GM23338 (cell line): ENCODE measurements around the gene SIRT3. TPM values are rescaled to one million over a fixed set of nuclear protein-coding genes. Genes with fewer than 3 reads are reported as not detected.
A peak's percentile ranks its signal among the peaks of the same experiment; 100 is the strongest.

Experiments used
- ATAC-seq: fragments of 200-7000 bp; cut with Tn5 transposase; 3 replicates; pipeline ENCODE4 v1.9.1; 2020
- DNase-seq: peaks from one replicate; pipeline ENCODE4 v3.0.0-alpha.2; 2015; ENCODE audit warnings: low spot score
- H2AFZ ChIP-seq: fragments of 200-600 bp; sonication (generic); 2 replicates; pipeline ENCODE4 v1.8.0; 2016; ENCODE audit warnings: antibody characterized with exemption, mild to moderate bottlenecking, moderate library complexity
- H3F3A ChIP-seq: fragments of 200-600 bp; sonication (generic); replicated peaks from 2 replicates; pipeline ENCODE4 v1.8.0; 2017; ENCODE audit warnings: antibody characterized with exemption, mixed run types, low read depth
- H3K27ac ChIP-seq: fragments of 200-600 bp; sonication (generic); 2 replicates; pipeline ENCODE4 v1.6.1; 2016; ENCODE audit warnings: low read depth
- H3K27me3 ChIP-seq: fragments of 200-600 bp; sonication (generic); 2 replicates; pipeline ENCODE4 v1.8.0; 2016; ENCODE audit warnings: mild to moderate bottlenecking, mixed run types, moderate library complexity; ENCODE audit not compliant: insufficient read depth
- H3K36me3 ChIP-seq: fragments of 200-600 bp; sonication (generic); 2 replicates; pipeline ENCODE4 v1.8.0; 2016; ENCODE audit warnings: mild to moderate bottlenecking; ENCODE audit not compliant: insufficient read depth
- H3K4me1 ChIP-seq: fragments of 200-600 bp; sonication (generic); 2 replicates; pipeline ENCODE4 v1.8.0; 2016; ENCODE audit warnings: mild to moderate bottlenecking, moderate library complexity; ENCODE audit not compliant: insufficient read depth
- H3K4me2 ChIP-seq: fragments of 200-600 bp; sonication (generic); 2 replicates; pipeline ENCODE4 v1.7.1; 2017; ENCODE audit warnings: mixed run types
- H3K4me3 ChIP-seq: fragments of 200-600 bp; sonication (generic); 2 replicates; pipeline ENCODE4 v1.6.1; 2016; ENCODE audit warnings: mixed run types
- H3K79me2 ChIP-seq: fragments of 200-600 bp; sonication (generic); replicated peaks from 2 replicates; pipeline ENCODE4 v1.8.0; 2017; ENCODE audit warnings: mild to moderate bottlenecking; ENCODE audit not compliant: insufficient read depth
- H3K9me2 ChIP-seq: fragments of 200-600 bp; sonication (generic); 2 replicates; pipeline ENCODE4 v1.8.0; 2017; ENCODE audit not compliant: insufficient read depth
- H4K20me1 ChIP-seq: fragments of 200-600 bp; sonication (generic); replicated peaks from 2 replicates; pipeline ENCODE4 v1.8.0; 2017; ENCODE audit warnings: mild to moderate bottlenecking; ENCODE audit not compliant: insufficient read depth
- H3K27ac Mint-ChIP-seq: 2 replicates; pipeline ENCODE4 v1.8.0; 2020; ENCODE audit warnings: inconsistent platforms, mild to moderate bottlenecking, moderate library complexity, mixed read lengths
- H3K27me3 Mint-ChIP-seq: 3 replicates; pipeline ENCODE4 v1.8.0; 2022; ENCODE audit warnings: low read depth, mild to moderate bottlenecking, moderate library complexity, mixed read lengths, inconsistent platforms; ENCODE audit not compliant: insufficient read depth, poor library complexity
- H3K36me3 Mint-ChIP-seq: 3 replicates; pipeline ENCODE4 v1.8.0; 2021; ENCODE audit warnings: low read depth, mild to moderate bottlenecking, inconsistent platforms, moderate library complexity, mixed read lengths
- H3K4me1 Mint-ChIP-seq: 3 replicates; pipeline ENCODE4 v1.8.0; 2020; ENCODE audit warnings: mild to moderate bottlenecking, inconsistent platforms, mixed read lengths
- H3K4me3 Mint-ChIP-seq: 3 replicates; pipeline ENCODE4 v1.8.0; 2021; ENCODE audit warnings: moderate library complexity, mild to moderate bottlenecking, inconsistent platforms, mixed read lengths
- H3K9me3 Mint-ChIP-seq: 3 replicates; pipeline ENCODE4 v1.8.0; 2020; ENCODE audit warnings: moderate library complexity, mild to moderate bottlenecking, inconsistent platforms, mixed read lengths
- CTCF ChIP-seq, 2 experiments: fragments of 200-600 bp in 1 of 2; sonication (generic) in 1 of 2; conservative IDR thresholded peaks; 2 replicates each; pipeline versions ENCODE4 v1.5.1 to v1.6.1; 2016 to 2017; ENCODE audit warnings: antibody characterized with exemption in 2 of 2, low read depth in 2 of 2, mild to moderate bottlenecking in 2 of 2, moderate library complexity in 1 of 2
- ETS1 ChIP-seq: IDR thresholded peaks from 2 replicates; pipeline ENCODE4 v1.6.1; 2016; ENCODE audit warnings: antibody characterized with exemption
- JUNB ChIP-seq: IDR thresholded peaks from one replicate; pipeline ENCODE4 v1.6.1; 2016; ENCODE audit warnings: antibody characterized with exemption; ENCODE audit not compliant: unreplicated experiment
- POLR2AphosphoS5 ChIP-seq: IDR thresholded peaks from 2 replicates; pipeline ENCODE4 v1.6.1; 2016; ENCODE audit warnings: antibody characterized with exemption, low read depth
- REST ChIP-seq: IDR thresholded peaks from one replicate; pipeline ENCODE4 v1.6.1; 2018; ENCODE audit warnings: antibody characterized with exemption; ENCODE audit not compliant: unreplicated experiment
- polyA plus RNA-seq: library from polyadenylated mRNA; unstranded; fragments of >200 nt; fragmentation: Nextera tagmentation; extraction: Ambion mirVana; gene quantifications from 2 replicates; pipeline ENCODE4 v1.2.1, GENCODE V29; 2016
- total RNA-seq: library from RNA; depleted of rRNA; stranded (reverse); fragments of >200 nt; shearing (Covaris generic); gene quantifications from 2 replicates; pipeline ENCODE4 v1.2.3, GENCODE V29; 2014

Gene SIRT3
- total and polyA plus RNA-seq, 2 experiments from 2014 or later: 7.0 to 11.4 TPM

GRCh38 chr11:218815-219593 is 17.1 kb downstream of the SIRT3 start (continued):
- no peak for TF ChIP-seq REST
- no peak for TF ChIP-seq JUNB

- DNase-seq: no peak
- Histone ChIP-seq H2AFZ (no peak overlapping the region), H4K20me1 (no peaks in the 10 kb centered on the region; the same call in 1 of the 2 replicates), H3K4me1 (no peaks in the 10 kb centered on the region), H3K27me3 (no peaks in the 10 kb centered on the region), H3K9me2 (no peaks in the 10 kb centered on the region), H3K4me2 (no peak overlapping the region), H3F3A (peaks cover 7% of the 10 kb centered on the region; the same call in 1 of the 2 replicates), H3K79me2 (no peaks in the 10 kb centered on the region), H3K27ac (no peak overlapping the region), H3K4me3 (no peak overlapping the region), H3K36me3 (peaks cover 2% of the 10 kb centered on the region; the same call in 1 of the 2 replicates)
- peaks cover 13% of the 10 kb centered on the region for H3K27me3 Mint-ChIP-seq
- no peak for TF ChIP-seq ETS1
- no peak overlapping the region for H3K27ac Mint-ChIP-seq
- no peaks in the 10 kb centered on the region; the same call in 2 of the 3 replicates for H3K9me3 Mint-ChIP-seq
- no peaks in the 10 kb centered on the region for H3K4me1 Mint-ChIP-seq
- peaks cover 36% of the 10 kb centered on the region for H3K36me3 Mint-ChIP-seq
- no peak overlapping the region for H3K4me3 Mint-ChIP-seq
- no peak for ATAC-seq
Observed at GRCh38 chr11:217704-218103, 18.4 kb downstream of the SIRT3 start.

GRCh38 chr11:216081-216974 is 19.8 kb downstream of the SIRT3 start:
- Histone ChIP-seq H3K36me3 (peaks cover 8% of the 10 kb centered on the region), H3K4me3 (no peak overlapping the region), H3K27ac (peak overlapping the region; percentile 45; the same call in 1 of the 2 replicates), H3K27me3 (no peaks in the 10 kb centered on the region), H3K4me1 (no peaks in the 10 kb centered on the region), H3K79me2 (no peaks in the 10 kb centered on the region), H3K4me2 (no peak overlapping the region), H4K20me1 (no peaks in the 10 kb centered on the region; the same call in 1 of the 2 replicates), H3F3A (peaks cover 7% of the 10 kb centered on the region; the same call in 1 of the 2 replicates), H3K9me2 (no peaks in the 10 kb centered on the region), H2AFZ (no peak overlapping the region)
- Mint-ChIP-seq H3K27ac (no peak overlapping the region), H3K36me3 (peaks cover 48% of the 10 kb centered on the region), H3K27me3 (peaks cover 9% of the 10 kb centered on the region), H3K9me3 (no peaks in the 10 kb centered on the region; the same call in 2 of the 3 replicates), H3K4me1 (no peaks in the 10 kb centered on the region), H3K4me3 (no peak overlapping the region)
- ATAC-seq (no peak), DNase-seq (no peak)
- no peak for TF ChIP-seq CTCF (conservative IDR thresholded peaks at IDR 0.05; ENCODE audit: low read depth in 2 of 2)
- TF ChIP-seq POLR2AphosphoS5: 0 out of 2 replicates have a peak, but pooled peaks have one; percentile 5
